ENCODE results near the gene REV3L.
"Not testable (repeated sequence)": the region's sequence is repeated elsewhere in the genome, so short reads cannot be mapped to it uniquely, and the experiment has no call there.

The REV3L gene

GRCh38 chr6:111367393-111368088, 115.5 kb downstream of the REV3L start:
- DNase-seq (ENCODE audit: low read depth), result no peak

- peak; percentile 7 for DNase-seq (ENCODE audit: low read depth)
These were observed 121.4 kb downstream of the REV3L start for GRCh38 chr6:111361648-111362047.

DNA sequence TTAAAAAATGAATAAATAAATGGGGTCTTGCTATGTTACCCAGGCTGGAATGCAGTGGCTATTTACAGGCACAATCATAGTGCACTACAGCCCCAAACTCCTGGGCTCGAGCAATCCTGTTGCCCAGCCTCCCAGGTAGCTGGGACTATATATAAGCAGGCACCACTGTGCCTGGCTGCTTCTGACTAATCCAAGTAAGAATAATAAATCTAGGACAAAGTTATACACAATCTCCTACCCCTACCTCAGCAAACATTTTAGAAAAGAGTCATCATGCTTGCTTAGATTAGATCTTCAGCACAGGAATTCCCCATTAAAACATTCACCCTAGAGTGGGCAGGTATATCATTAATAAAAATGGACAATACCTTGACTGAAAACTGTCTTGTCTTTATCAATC, 124.6 kb downstream of the REV3L start:
- no peak for DNase-seq (ENCODE audit: low read depth)

GRCh38 chr6:111357705-111358104, 125.3 kb downstream of the REV3L start:
- no peak for DNase-seq (ENCODE audit: low read depth)

GRCh38 chr6:111356551-111356950, 126.5 kb downstream of the REV3L start:
- no peak for DNase-seq (ENCODE audit: low read depth)

GRCh38 chr6:111354758-111355555, 128.1 kb downstream of the REV3L start:
- no peak for DNase-seq (ENCODE audit: low read depth)

GRCh38 chr6:111353912-111354462, 129.0 kb downstream of the REV3L start:
- DNase-seq (ENCODE audit: low read depth), result no peak

DNA sequence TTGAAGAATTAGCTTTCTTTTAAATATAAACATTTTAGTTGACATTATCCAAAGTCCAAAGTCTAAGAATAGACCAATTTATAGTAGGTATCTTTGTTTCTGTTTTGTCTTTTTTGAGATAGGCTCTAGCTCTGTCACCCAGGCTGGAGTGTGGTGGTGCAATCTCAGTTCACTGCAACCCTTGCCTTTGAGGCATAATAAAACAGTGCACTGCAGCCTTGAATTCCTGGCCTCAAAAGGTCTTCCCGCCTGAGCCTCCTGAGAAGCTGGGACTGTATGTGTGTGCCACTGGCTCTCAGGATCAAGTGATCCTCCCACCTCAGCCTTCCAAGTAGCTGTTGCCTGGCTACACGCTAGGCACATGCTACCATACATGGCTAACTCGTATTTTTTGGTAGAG, 135.4 kb downstream of the REV3L start:
- no peak for DNase-seq (ENCODE audit: low read depth)

DNA sequence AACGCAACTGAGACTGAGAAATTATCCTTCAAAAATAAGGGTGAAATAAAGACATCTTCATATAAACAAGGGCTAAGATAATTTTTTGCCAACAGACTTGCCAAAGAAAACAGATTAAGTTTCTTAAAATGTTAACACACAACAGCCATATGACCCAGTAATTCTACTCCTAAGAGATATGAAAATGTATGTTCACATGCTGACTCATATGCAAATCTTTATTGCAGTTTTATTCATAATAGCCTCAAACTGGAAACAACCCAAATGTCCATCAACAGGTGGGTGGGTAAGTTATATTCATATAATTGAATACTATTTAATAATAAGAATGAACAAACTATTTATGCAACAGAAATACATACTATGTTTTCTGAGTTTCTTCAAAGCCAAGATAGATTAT, 140.1 kb downstream of the REV3L start:
- DNase-seq (ENCODE audit: low read depth), result no peak

GRCh38 chr6:111339294-111339693, 143.7 kb downstream of the REV3L start:
- DNase-seq (ENCODE audit: low read depth), result no peak

GRCh38 chr6:111338843-111339242, 144.2 kb downstream of the REV3L start:
- DNase-seq (ENCODE audit: low read depth), result no peak

- no peak for DNase-seq (ENCODE audit: low read depth)
These were observed 145.2 kb downstream of the REV3L start for GRCh38 chr6:111337829-111338236.

DNA sequence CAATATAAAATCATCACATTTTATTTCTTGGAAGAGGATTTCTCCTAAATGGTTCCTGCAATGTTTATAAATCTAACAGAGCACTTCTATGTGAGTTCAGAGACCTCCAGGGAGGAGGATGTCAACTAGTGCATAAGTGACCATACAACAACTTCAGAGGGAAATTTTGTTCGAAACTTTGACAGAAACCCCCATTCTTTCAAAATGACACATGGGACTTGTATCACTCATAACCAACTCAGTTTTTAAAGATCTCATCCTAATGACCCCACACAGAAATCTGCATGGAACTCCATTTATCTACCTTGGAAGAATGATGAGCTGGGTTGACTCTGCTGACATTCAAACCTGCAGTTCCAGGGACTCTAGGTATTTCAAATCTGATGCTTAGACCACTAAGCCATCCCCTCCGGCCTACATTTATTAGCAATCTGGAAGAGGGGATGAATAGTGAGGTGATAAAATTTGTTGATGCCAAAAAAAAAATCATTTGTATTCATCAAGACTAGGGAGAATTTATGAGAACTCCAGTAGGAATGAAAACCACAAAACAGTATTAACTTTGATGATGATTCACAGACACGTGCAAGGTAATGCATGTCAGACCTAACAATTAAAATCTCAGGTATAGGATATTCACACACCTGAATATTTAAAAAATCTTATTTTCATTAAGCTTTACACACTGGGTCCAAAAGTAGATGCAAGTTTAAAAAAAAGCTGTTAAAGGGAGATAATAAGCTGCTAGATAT, 153.0 kb downstream of the REV3L start:
- DNase-seq (ENCODE audit: low read depth), result no peak

GRCh38 chr6:111326563-111326962, 156.5 kb downstream of the REV3L start:
- no peak for DNase-seq (ENCODE audit: low read depth)

GRCh38 chr6:111322145-111322544, 160.9 kb downstream of the REV3L start:
- no peak for DNase-seq (ENCODE audit: low read depth)

GRCh38 chr6:111307950-111308349, 175.1 kb downstream of the REV3L start:
- not testable (repeated sequence) for DNase-seq (ENCODE audit: low read depth)

- no peak for DNase-seq (ENCODE audit: low read depth)
These were observed 175.7 kb downstream of the REV3L start for GRCh38 chr6:111307275-111307858.

DNA sequence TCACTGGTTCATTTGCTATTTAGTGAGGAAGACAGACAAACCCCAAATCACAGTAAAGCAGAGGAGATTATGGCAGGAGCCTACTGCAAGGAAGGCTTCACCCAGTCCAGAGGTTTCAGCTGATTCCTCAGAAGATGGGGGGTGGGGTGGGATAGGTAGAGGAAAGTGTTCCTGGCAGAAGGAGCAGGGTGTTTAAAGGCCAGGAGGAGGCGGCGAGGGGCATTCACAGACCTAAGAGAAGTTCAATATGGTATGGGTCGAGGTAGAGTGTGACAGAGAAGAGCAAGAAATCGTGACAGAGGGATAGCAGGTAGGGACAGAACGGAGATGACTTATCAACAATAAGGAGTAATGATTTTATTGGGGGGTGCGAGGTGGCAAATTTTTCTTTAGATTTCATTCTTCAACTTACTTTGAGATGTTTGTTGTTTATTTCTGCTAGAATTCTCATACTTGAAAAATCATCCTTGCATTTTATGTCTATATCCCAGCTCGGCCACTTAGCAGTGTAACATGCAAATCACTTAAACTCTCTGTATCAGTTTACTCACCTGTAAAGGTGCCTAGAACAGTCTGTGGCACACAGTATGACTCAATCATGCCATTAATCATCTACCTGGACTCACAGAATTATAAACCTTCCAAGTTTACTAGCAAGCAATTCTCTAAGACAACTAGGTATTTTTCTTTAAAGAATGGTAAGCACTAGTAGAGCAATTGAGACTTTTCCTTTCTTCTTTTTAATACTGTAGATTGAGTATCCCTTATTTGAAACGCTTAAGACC, 176.7 kb downstream of the REV3L start:
- no peak for DNase-seq (ENCODE audit: low read depth)

DNA sequence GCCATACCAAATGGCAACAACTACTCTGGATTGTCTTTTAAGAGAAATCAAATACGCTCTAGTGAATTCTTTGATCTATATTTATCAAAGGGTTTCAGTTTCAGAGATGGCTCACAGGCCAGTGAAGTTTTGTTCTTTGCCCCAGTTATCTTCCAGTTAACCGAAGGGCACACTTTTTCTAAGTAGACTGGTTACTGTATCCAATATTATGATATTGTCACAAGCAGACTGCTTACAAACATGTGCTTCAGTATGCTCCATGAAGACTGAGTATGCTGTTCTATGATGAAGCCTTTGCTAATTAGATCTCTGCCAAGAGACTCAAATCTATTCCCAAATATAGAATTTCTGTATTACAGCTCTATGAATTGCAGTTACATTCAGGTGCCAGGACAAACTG, 181.1 kb downstream of the REV3L start:
- DNase-seq (ENCODE audit: low read depth), result no peak

DNA sequence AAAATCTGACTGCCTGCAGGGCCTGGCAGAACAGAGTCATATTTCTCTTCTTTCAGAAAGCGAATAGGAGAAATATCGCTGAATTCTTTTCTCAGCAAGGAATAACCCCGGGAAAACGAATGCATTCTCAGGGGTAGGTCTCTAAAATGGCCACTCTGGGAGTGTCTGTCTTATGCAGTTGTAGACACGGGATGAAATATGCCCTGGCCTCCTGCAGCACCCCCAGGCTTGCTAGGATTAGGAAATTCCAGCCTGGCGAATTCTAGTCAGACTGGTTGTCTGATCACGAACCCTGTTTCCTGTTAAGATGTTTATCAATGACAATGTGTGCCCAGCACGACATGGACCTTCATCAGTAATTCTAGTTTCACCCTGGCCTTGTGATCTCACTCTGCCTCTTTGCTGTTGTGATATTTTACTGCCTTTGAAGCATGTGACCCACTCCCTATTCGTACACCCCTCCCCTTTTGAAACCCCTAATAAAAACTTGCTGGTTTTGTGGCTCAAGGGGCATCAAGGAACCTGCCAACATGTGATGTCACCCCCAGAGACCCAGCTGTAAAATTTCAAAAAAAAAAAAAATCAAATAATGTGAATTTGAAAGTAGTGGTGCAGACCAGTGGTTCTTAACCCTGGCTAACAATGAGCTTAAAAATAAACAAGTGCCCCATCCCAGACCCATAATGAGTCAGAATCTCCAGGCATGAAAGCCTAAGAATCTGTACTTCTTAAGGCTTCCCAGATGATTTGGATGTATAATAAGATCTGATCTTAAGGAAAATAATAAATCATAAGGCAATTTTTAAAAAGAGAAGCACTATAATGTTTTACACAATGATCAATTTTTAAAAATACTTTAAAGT, 181.8 kb downstream of the REV3L start:
- DNase-seq (ENCODE audit: low read depth), result not testable (repeated sequence)
